A673 (cell line): Measurements from ENCODE around the gene MAP2K3. TPM values are rescaled to one million over a fixed set of nuclear protein-coding genes. Genes with fewer than 3 reads are reported as not detected.
"Not testable (repeated sequence)": the region's sequence is repeated elsewhere in the genome, so short reads cannot be mapped to it uniquely, and the experiment has no call there.

Source experiments
- BruUV-seq: library from RNA; stranded (reverse); fragments of 400-500 nt; replicated peaks from 2 replicates; lab custom pipeline; 2021; lab: Mats Ljungman, UMichigan
- CTCF ChIA-PET: fragments of 300-600 bp; sonication (Branson Sonifier 250); formaldehyde crosslinking; loops from one replicate; lab custom pipeline; 2022; ENCODE audit warnings: antibody characterized with exemption; lab: Charles Lee
- POLR2A ChIA-PET: fragments of 300-600 bp; sonication (Branson Sonifier 250); formaldehyde crosslinking; loops from one replicate; lab custom pipeline; 2022; ENCODE audit warnings: antibody characterized with exemption; ENCODE audit not compliant: low non-redundant PET; lab: Charles Lee
- DNase-seq: peaks from one replicate; pipeline ENCODE4 v3.0.0-alpha.2; 2015; ENCODE audit warnings: low spot score
- H3K27ac ChIP-seq: fragments of 200-600 bp; sonication (generic); 2 replicates; pipeline ENCODE4 v1.5.1; 2016; ENCODE audit warnings: mixed run types, low read depth, mild to moderate bottlenecking, mixed read lengths, antibody characterized with exemption, low read length; ENCODE audit not compliant: poor library complexity, severe bottlenecking
- H3K27me3 ChIP-seq: fragments of 200-600 bp; sonication (generic); replicated peaks from 2 replicates; pipeline ENCODE4 v1.6.1; 2017; ENCODE audit warnings: mixed run types, low read depth, mild to moderate bottlenecking, mixed read lengths, antibody characterized with exemption, low read length; ENCODE audit not compliant: insufficient read depth, poor library complexity
- H3K36me3 ChIP-seq: fragments of 200-600 bp; sonication (generic); 2 replicates; pipeline ENCODE4 v1.6.1; 2016; ENCODE audit warnings: mixed run types, mild to moderate bottlenecking, mixed read lengths, antibody characterized with exemption, low read length; ENCODE audit not compliant: insufficient read depth, poor library complexity, severe bottlenecking
- H3K4me1 ChIP-seq: fragments of 200-600 bp; sonication (generic); 2 replicates; pipeline ENCODE4 v1.6.1; 2017; ENCODE audit warnings: mixed run types, mild to moderate bottlenecking, mixed read lengths, antibody characterized with exemption, low read length; ENCODE audit not compliant: insufficient read depth, poor library complexity, severe bottlenecking
- H3K4me3 ChIP-seq: fragments of 200-600 bp; sonication (generic); 2 replicates; pipeline ENCODE4 v1.5.1; 2016; ENCODE audit warnings: low read depth, mixed run types, mild to moderate bottlenecking, mixed read lengths, low read length; ENCODE audit not compliant: poor library complexity, severe bottlenecking
- H3K9me3 ChIP-seq: fragments of 200-600 bp; sonication (generic); 2 replicates; pipeline ENCODE4 v1.6.1; 2016; ENCODE audit warnings: mixed run types, low read depth, mild to moderate bottlenecking, mixed read lengths, antibody characterized with exemption, low read length; ENCODE audit not compliant: poor library complexity, severe bottlenecking
- CTCF ChIP-seq: fragments of 300-800, 200-600 bp; sonication (generic); conservative IDR thresholded peaks from 2 replicates; pipeline ENCODE4 v1.5.1; 2017; ENCODE audit warnings: low read depth, mild to moderate bottlenecking, antibody characterized with exemption, low read length, moderate library complexity, mixed read lengths
- EZH2 ChIP-seq: fragments of 200-600 bp; sonication (generic); IDR thresholded peaks from 2 replicates; pipeline ENCODE4 v1.6.1; 2017; ENCODE audit warnings: borderline replicate concordance, low read depth, mild to moderate bottlenecking, mixed read lengths, antibody characterized with exemption, low read length; ENCODE audit not compliant: poor library complexity, severe bottlenecking
- intact Hi-C: fragments of 100-400 bp; cut with micrococcal nuclease; formaldehyde crosslinking; loops from one replicate; pipeline ENCODE4 v1.10.0; 2022; ENCODE audit not compliant: unreplicated experiment
- total RNA-seq: library from RNA; stranded (reverse); gene quantifications from 2 replicates; pipeline ENCODE4 v1.2.3, GENCODE V29; 2021

Gene MAP2K3
- total RNA-seq, 1 experiment from 2014 or later = 44.0 TPM

GRCh38 chr17:21330436-21331160 is 46.1 kb downstream of the MAP2K3 start:
- intact Hi-C loops = no loop called here
- Histone ChIP-seq H3K4me3 (no peak overlapping the region), H3K4me1 (no peaks in the 10 kb centered on the region), H3K27me3 (peaks cover under 1% of the 10 kb centered on the region), H3K27ac (no peak overlapping the region), H3K36me3 (no peaks in the 10 kb centered on the region), H3K9me3 (no peaks in the 10 kb centered on the region)
- no TSS peak for BruUV-seq
- no peak for TF ChIP-seq EZH2
- no peak for TF ChIP-seq CTCF
- no peak for DNase-seq
- ChIA-PET POLR2A (no interaction called here), CTCF (interaction anchor here (0.5 kb wide), 1 partner anchor 127 kb away, joined by 11 read pairs; no protein-coding TSS in a partner anchor)

- H3K4me3 ChIP-seq, POLR2A ChIA-PET, H3K4me1 ChIP-seq, H3K9me3 ChIP-seq, H3K36me3 ChIP-seq, CTCF ChIA-PET, H3K27me3 ChIP-seq, DNase-seq, BruUV-seq, intact Hi-C loops, H3K27ac ChIP-seq: not testable (repeated sequence)
Measured at GRCh38 chr17:21336541-21337294, 52.2 kb downstream of the MAP2K3 start.

- H3K9me3 ChIP-seq, H3K4me3 ChIP-seq, H3K36me3 ChIP-seq, POLR2A ChIA-PET, intact Hi-C loops, BruUV-seq, CTCF ChIA-PET, H3K27ac ChIP-seq, H3K27me3 ChIP-seq, H3K4me1 ChIP-seq, DNase-seq: not testable (repeated sequence)
Measured at GRCh38 chr17:21337981-21338625, 53.6 kb downstream of the MAP2K3 start.

- Histone ChIP-seq H3K9me3 (no peaks in the 10 kb centered on the region), H3K4me3 (no peak overlapping the region), H3K27me3 (no peaks in the 10 kb centered on the region), H3K27ac (no peak overlapping the region), H3K36me3 (no peaks in the 10 kb centered on the region), H3K4me1 (no peaks in the 10 kb centered on the region)
- BruUV-seq = no TSS peak
- CTCF ChIA-PET = interaction anchor here (0.6 kb wide), 1 partner anchor 177 kb away, joined by 3 read pairs; no protein-coding TSS in a partner anchor
- TF ChIP-seq CTCF (no peak), EZH2 (no peak)
- intact Hi-C loops = no loop called here
- POLR2A ChIA-PET = interaction anchor here (0.6 kb wide), 1 partner anchor 220 kb away, joined by 9 read pairs; no protein-coding TSS in a partner anchor
- DNase-seq = no peak
Measured at GRCh38 chr17:21339011-21339410, 54.5 kb downstream of the MAP2K3 start.

GRCh38 chr17:21339571-21339970 is 55.1 kb downstream of the MAP2K3 start:
- H3K27me3 ChIP-seq, DNase-seq, H3K4me3 ChIP-seq, H3K4me1 ChIP-seq, H3K27ac ChIP-seq, BruUV-seq, intact Hi-C loops, H3K9me3 ChIP-seq, CTCF ChIA-PET, H3K36me3 ChIP-seq: not testable (repeated sequence)
- POLR2A ChIA-PET = interaction anchor here (0.6 kb wide), 1 partner anchor 220 kb away, joined by 9 read pairs; no protein-coding TSS in a partner anchor
